RWPE1 (cell line): ENCODE results near the gene CAV3.
"Not testable (repeated sequence)": the region's sequence is repeated elsewhere in the genome, so short reads cannot be mapped to it uniquely, and the experiment has no call there.

Experiments
- CTCF ChIA-PET: fragments of 350-600 bp; sonication (Branson Sonifier 250); formaldehyde crosslinking; extraction: SDS; loops from one replicate; lab custom pipeline; 2021; lab: Yijun Ruan, JAX
- POLR2A ChIA-PET: fragments of 400-600 bp; formaldehyde crosslinking; extraction: SDS; loops from one replicate; lab custom pipeline; 2020; ENCODE audit warnings: antibody characterized with exemption; ENCODE audit not compliant: low non-redundant PET; lab: Yijun Ruan, JAX
- DNase-seq: peaks from one replicate; pipeline ENCODE4 v3.0.0; 2012; ENCODE audit warnings: low spot score
- H3K27ac ChIP-seq: fragments of 450-650 bp; 2 replicates; pipeline ENCODE4 v1.5.1; 2017
- CTCF ChIP-seq: fragments of 450-650 bp; conservative IDR thresholded peaks from 2 replicates; pipeline ENCODE4 v1.5.1; 2017; ENCODE audit warnings: low read depth, mild to moderate bottlenecking

The CAV3 gene

DNA sequence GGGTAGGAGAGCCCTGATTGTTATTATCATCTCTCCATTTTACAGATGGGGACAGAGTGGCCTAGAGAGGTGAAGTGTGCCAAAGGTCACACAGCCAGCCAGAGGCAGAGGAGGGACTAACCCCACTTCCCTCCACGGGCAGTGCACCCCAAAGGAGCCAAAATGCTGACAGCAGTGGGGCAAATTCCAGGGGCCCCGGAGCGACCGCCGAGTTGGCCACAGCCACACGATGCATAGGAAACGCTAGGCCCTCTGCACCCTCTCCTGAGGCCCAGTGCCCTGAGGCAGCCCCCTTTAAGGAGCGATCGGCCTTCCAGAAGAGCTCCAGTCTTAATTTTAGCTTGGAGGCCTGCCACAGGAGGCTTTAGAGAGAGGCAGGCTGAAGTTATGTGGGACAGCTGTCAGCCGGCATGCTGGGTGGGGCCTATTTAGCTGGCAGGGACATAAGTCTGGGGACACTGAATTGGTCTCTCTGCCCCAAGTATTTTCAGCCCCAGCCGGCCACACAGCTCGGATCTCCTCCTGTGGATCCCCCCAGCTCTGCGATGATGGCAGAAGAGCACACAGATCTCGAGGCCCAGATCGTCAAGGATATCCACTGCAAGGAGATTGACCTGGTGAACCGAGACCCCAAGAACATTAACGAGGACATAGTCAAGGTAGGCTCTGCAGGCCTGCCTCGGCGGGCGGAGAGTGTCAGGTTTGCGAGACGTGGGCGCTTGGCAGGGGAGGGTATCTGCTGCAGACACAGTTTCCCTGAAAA, at the start of gene CAV3:
Gene CAV3 (plus strand): TSS at position 471 of the 763 bp plus-strand sequence. CDS start 75 bp downstream, at position 546.
- ChIA-PET CTCF (no interaction called here), POLR2A (no interaction called here)
- TF ChIP-seq CTCF = no peak
- no peak for DNase-seq
- peak within 1 kb of the TSS; percentile 22 for H3K27ac ChIP-seq

GRCh38 chr3:8684992-8685391, 48.6 kb upstream of the CAV3 start:
- CTCF ChIA-PET, POLR2A ChIA-PET, H3K27ac ChIP-seq, DNase-seq: not testable (repeated sequence)

GRCh38 chr3:8691295-8691694, 42.3 kb upstream of the CAV3 start:
- CTCF ChIA-PET = not testable (repeated sequence)

GRCh38 chr3:8702560-8702959, 31.0 kb upstream of the CAV3 start:
- CTCF ChIA-PET = no interaction called here
- no peak for TF ChIP-seq CTCF
- no peak for DNase-seq
- H3K27ac ChIP-seq = no peak overlapping the region
- POLR2A ChIA-PET = no interaction called here

More at GRCh38 chr3:8691295-8691694, 42.3 kb upstream of the CAV3 start:
- H3K27ac ChIP-seq, DNase-seq, POLR2A ChIA-PET: not testable (repeated sequence)

- CTCF ChIA-PET = no interaction called here
- POLR2A ChIA-PET = no interaction called here
- TF ChIP-seq CTCF = no peak
- H3K27ac ChIP-seq = no peak overlapping the region
- no peak for DNase-seq
These were observed 28.0 kb upstream of the CAV3 start for GRCh38 chr3:8705575-8705974.

GRCh38 chr3:8709287-8709686, 24.3 kb upstream of the CAV3 start:
- TF ChIP-seq CTCF = no peak
- H3K27ac ChIP-seq = no peak overlapping the region
- ChIA-PET POLR2A (no interaction called here), CTCF (no interaction called here)
- no peak for DNase-seq

DNA sequence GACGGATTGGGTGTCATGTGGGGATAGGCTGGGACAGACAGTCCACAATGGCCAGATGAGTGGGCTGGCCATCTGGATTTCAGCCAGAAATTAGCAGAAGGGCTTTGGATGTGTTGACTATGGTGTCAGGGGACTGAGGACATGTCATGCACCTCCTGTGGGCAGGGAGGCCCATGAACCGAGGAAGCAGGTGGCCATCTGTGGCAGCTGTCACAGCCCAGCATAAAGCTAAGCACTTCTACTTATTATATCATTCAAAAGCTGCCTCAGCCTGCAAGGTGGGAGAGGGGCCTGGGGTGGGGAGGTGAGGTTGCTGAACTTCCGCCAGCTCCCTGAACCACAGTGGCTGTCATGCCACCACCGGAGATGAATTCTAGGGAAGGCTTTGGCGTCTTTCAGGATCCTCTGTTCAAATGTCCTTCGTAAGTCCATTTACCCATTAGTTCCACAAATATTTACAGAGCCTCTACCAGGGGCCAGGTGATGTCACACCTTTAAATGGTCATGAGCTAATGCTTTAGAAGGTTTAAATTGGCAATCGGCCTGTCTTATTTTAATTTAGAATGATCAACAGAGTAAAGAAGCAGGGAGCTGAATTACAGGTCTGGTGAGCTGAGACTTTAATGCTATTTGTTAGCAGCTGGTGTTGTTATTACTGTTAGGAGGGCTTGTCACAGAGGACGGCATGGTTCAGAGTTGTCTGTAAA, 23.6 kb upstream of the CAV3 start:
- CTCF ChIA-PET = interaction anchor here (0.6 kb wide), 1 partner anchor 59 kb away, joined by 6 read pairs; no protein-coding TSS in a partner anchor
- H3K27ac ChIP-seq = no peak overlapping the region
- DNase-seq = no peak
- POLR2A ChIA-PET = no interaction called here
- TF ChIP-seq CTCF = no peak
